ENCODE data around the gene TMEM87A.
"Not testable (repeated sequence)": the region's sequence is repeated elsewhere in the genome, so short reads cannot be mapped to it uniquely, and the experiment has no call there.

TMEM87A gene

GRCh38 chr15:42253300-42253699, 19.9 kb downstream of the TMEM87A start:
- no peak overlapping the region for H3K27ac ChIP-seq
- H3K9me3 ChIP-seq (ENCODE audit: low read depth, low read length), result 0 out of 2 replicates have a peak, but pooled peaks cover 8% of the 10 kb centered on the region
- no peak for TF ChIP-seq POLR2AphosphoS5 (IDR thresholded peaks at IDR 0.05; ENCODE audit: borderline replicate concordance, low read depth, low read length)
- no peak for TF ChIP-seq EZH2 (IDR thresholded peaks at IDR 0.05)
- TF ChIP-seq FOXP2 (optimal IDR thresholded peaks at IDR 0.05; ENCODE audit: control extremely low read depth, extremely low read length, insufficient read depth), result no peak
- H3K4me3 ChIP-seq, result no peak overlapping the region
- H3K9ac ChIP-seq (ENCODE audit: insufficient read length), result no peak overlapping the region
- H3K36me3 ChIP-seq (ENCODE audit: insufficient read depth, low read length), result peaks cover 63% of the 10 kb centered on the region
- no peak for DNase-seq (ENCODE audit: low read depth, low spot score)

GRCh38 chr15:42240823-42241222, 32.4 kb downstream of the TMEM87A start:
- no peak overlapping the region for H3K4me3 ChIP-seq
- H3K27ac ChIP-seq, result no peak overlapping the region
- H3K36me3 ChIP-seq (ENCODE audit: insufficient read depth, low read length), result peaks cover 54% of the 10 kb centered on the region
- DNase-seq (ENCODE audit: low read depth, low spot score), result no peak
- H3K9me3 ChIP-seq (ENCODE audit: low read depth, low read length), result no peaks in the 10 kb centered on the region
- TF ChIP-seq FOXP2 (optimal IDR thresholded peaks at IDR 0.05; ENCODE audit: control extremely low read depth, extremely low read length, insufficient read depth), result no peak
- TF ChIP-seq EZH2 (IDR thresholded peaks at IDR 0.05), result no peak
- TF ChIP-seq POLR2AphosphoS5 (IDR thresholded peaks at IDR 0.05; ENCODE audit: borderline replicate concordance, low read depth, low read length), result no peak
- no peak overlapping the region for H3K9ac ChIP-seq (ENCODE audit: insufficient read length)

- Histone ChIP-seq H3K9me3 (ENCODE audit: low read depth, low read length) (no peaks in the 10 kb centered on the region), H3K4me3 (no peak overlapping the region), H3K9ac (ENCODE audit: insufficient read length) (no peak overlapping the region), H3K27ac (no peak overlapping the region), H3K36me3 (ENCODE audit: insufficient read depth, low read length) (peaks cover 63% of the 10 kb centered on the region)
- TF ChIP-seq POLR2AphosphoS5 (IDR thresholded peaks at IDR 0.05; ENCODE audit: borderline replicate concordance, low read depth, low read length) (no peak), FOXP2 (optimal IDR thresholded peaks at IDR 0.05; ENCODE audit: control extremely low read depth, extremely low read length, insufficient read depth) (no peak), EZH2 (IDR thresholded peaks at IDR 0.05) (no peak)
- no peak for DNase-seq (ENCODE audit: low read depth, low spot score)
Measured at GRCh38 chr15:42239528-42240182, 33.6 kb downstream of the TMEM87A start.

- Histone ChIP-seq H3K9me3 (ENCODE audit: low read depth, low read length) (no peaks in the 10 kb centered on the region), H3K36me3 (ENCODE audit: insufficient read depth, low read length) (peaks cover 50% of the 10 kb centered on the region), H3K9ac (ENCODE audit: insufficient read length) (no peak overlapping the region), H3K27ac (no peak overlapping the region), H3K4me3 (no peak overlapping the region)
- no peak for TF ChIP-seq FOXP2 (optimal IDR thresholded peaks at IDR 0.05; ENCODE audit: control extremely low read depth, extremely low read length, insufficient read depth)
- no peak for TF ChIP-seq EZH2 (IDR thresholded peaks at IDR 0.05)
- TF ChIP-seq POLR2AphosphoS5 (IDR thresholded peaks at IDR 0.05; ENCODE audit: borderline replicate concordance, low read depth, low read length), result no peak
- DNase-seq (ENCODE audit: low read depth, low spot score), result no peak
Measured at GRCh38 chr15:42233107-42233506, 40.1 kb downstream of the TMEM87A start.

- TF ChIP-seq POLR2AphosphoS5 (IDR thresholded peaks at IDR 0.05; ENCODE audit: borderline replicate concordance, low read depth, low read length) (no peak), EZH2 (IDR thresholded peaks at IDR 0.05) (no peak), FOXP2 (optimal IDR thresholded peaks at IDR 0.05; ENCODE audit: control extremely low read depth, extremely low read length, insufficient read depth) (no peak)
- Histone ChIP-seq H3K9ac (ENCODE audit: insufficient read length) (no peak overlapping the region), H3K27ac (no peak overlapping the region), H3K9me3 (ENCODE audit: low read depth, low read length) (no peaks in the 10 kb centered on the region), H3K4me3 (no peak overlapping the region), H3K36me3 (ENCODE audit: insufficient read depth, low read length) (peaks cover 50% of the 10 kb centered on the region)
- no peak for DNase-seq (ENCODE audit: low read depth, low spot score)
Measured at GRCh38 chr15:42232606-42233005, 40.6 kb downstream of the TMEM87A start.

GRCh38 chr15:42231088-42231487, 42.1 kb downstream of the TMEM87A start:
- Histone ChIP-seq H3K27ac (no peak overlapping the region), H3K9ac (ENCODE audit: insufficient read length) (no peak overlapping the region), H3K4me3 (no peak overlapping the region), H3K36me3 (ENCODE audit: insufficient read depth, low read length) (peaks cover 51% of the 10 kb centered on the region), H3K9me3 (ENCODE audit: low read depth, low read length) (no peaks in the 10 kb centered on the region)
- no peak for DNase-seq (ENCODE audit: low read depth, low spot score)
- TF ChIP-seq EZH2 (IDR thresholded peaks at IDR 0.05) (no peak), POLR2AphosphoS5 (IDR thresholded peaks at IDR 0.05; ENCODE audit: borderline replicate concordance, low read depth, low read length) (no peak), FOXP2 (optimal IDR thresholded peaks at IDR 0.05; ENCODE audit: control extremely low read depth, extremely low read length, insufficient read depth) (no peak)

- H3K9me3 ChIP-seq (ENCODE audit: low read depth, low read length); H3K4me3 ChIP-seq; DNase-seq (ENCODE audit: low read depth, low spot score); H3K27ac ChIP-seq; H3K9ac ChIP-seq (ENCODE audit: insufficient read length): not testable (repeated sequence)
- peaks cover 50% of the 10 kb centered on the region for H3K36me3 ChIP-seq (ENCODE audit: insufficient read depth, low read length)
Measured at GRCh38 chr15:42228981-42229380, 44.3 kb downstream of the TMEM87A start.

GRCh38 chr15:42228036-42228435, 45.2 kb downstream of the TMEM87A start:
- no peak overlapping the region for H3K4me3 ChIP-seq
- H3K9ac ChIP-seq (ENCODE audit: insufficient read length), result no peak overlapping the region
- H3K36me3 ChIP-seq (ENCODE audit: insufficient read depth, low read length), result peaks cover 54% of the 10 kb centered on the region
- TF ChIP-seq POLR2AphosphoS5 (IDR thresholded peaks at IDR 0.05; ENCODE audit: borderline replicate concordance, low read depth, low read length) (no peak), EZH2 (IDR thresholded peaks at IDR 0.05) (no peak), FOXP2 (optimal IDR thresholded peaks at IDR 0.05; ENCODE audit: control extremely low read depth, extremely low read length, insufficient read depth) (no peak)
- H3K9me3 ChIP-seq (ENCODE audit: low read depth, low read length), result no peaks in the 10 kb centered on the region
- DNase-seq (ENCODE audit: low read depth, low spot score), result no peak
- H3K27ac ChIP-seq, result no peak overlapping the region

- TF ChIP-seq FOXP2 (optimal IDR thresholded peaks at IDR 0.05; ENCODE audit: control extremely low read depth, extremely low read length, insufficient read depth) (no peak), POLR2AphosphoS5 (IDR thresholded peaks at IDR 0.05; ENCODE audit: borderline replicate concordance, low read depth, low read length) (no peak), EZH2 (IDR thresholded peaks at IDR 0.05) (no peak)
- peaks cover 53% of the 10 kb centered on the region for H3K36me3 ChIP-seq (ENCODE audit: insufficient read depth, low read length)
Measured at GRCh38 chr15:42226648-42227047, 46.6 kb downstream of the TMEM87A start.

More at GRCh38 chr15:42226648-42227047, 46.6 kb downstream of the TMEM87A start:
- no peak for DNase-seq (ENCODE audit: low read depth, low spot score)
- Histone ChIP-seq H3K4me3 (no peak overlapping the region), H3K27ac (no peak overlapping the region), H3K9me3 (ENCODE audit: low read depth, low read length) (no peaks in the 10 kb centered on the region), H3K9ac (ENCODE audit: insufficient read length) (no peak overlapping the region)

Data from SK-N-MC (cell line).